Adipocyte (in vitro differentiated cells): ENCODE results near the gene CACNB2.

Experiments used
- DNase-seq: peaks from one replicate; pipeline ENCODE4 v3.0.0-alpha.2; 2015; ENCODE audit warnings: low read depth
- H3K27me3 ChIP-seq: replicated peaks from 2 replicates; pipeline ENCODE4 v1.7.0; 2013; ENCODE audit warnings: mild to moderate bottlenecking, low read length, moderate library complexity; ENCODE audit not compliant: control insufficient read depth, insufficient read depth
- H3K36me3 ChIP-seq: 2 replicates; pipeline ENCODE4 v1.7.0; 2013; ENCODE audit warnings: low read length, mild to moderate bottlenecking, moderate library complexity; ENCODE audit not compliant: control insufficient read depth, insufficient read depth, severe bottlenecking
- H3K4me1 ChIP-seq: 2 replicates; pipeline ENCODE4 v1.7.0; 2013; ENCODE audit warnings: mild to moderate bottlenecking, low read length, moderate library complexity; ENCODE audit not compliant: control insufficient read depth, insufficient read depth
- H3K4me3 ChIP-seq: 2 replicates; pipeline ENCODE4 v1.7.0; 2013; ENCODE audit warnings: mild to moderate bottlenecking, low read length, moderate library complexity
- H3K9ac ChIP-seq: 2 replicates; pipeline ENCODE4 v1.7.0; 2013; ENCODE audit warnings: mild to moderate bottlenecking, low read length, moderate library complexity
- H3K9me3 ChIP-seq: 2 replicates; pipeline ENCODE4 v1.7.0; 2013; ENCODE audit warnings: mild to moderate bottlenecking, low read length, moderate library complexity; ENCODE audit not compliant: control insufficient read depth

The CACNB2 gene

GRCh38 chr10:18261768-18262231 lies 121.6 kb downstream of the CACNB2 start:
- DNase-seq: no peak
- H3K9me3 ChIP-seq: no peaks in the 10 kb centered on the region
- H3K9ac ChIP-seq: no peak overlapping the region
- H3K36me3 ChIP-seq: no peaks in the 10 kb centered on the region
- no peaks in the 10 kb centered on the region for H3K27me3 ChIP-seq
- H3K4me1 ChIP-seq: peaks cover 18% of the 10 kb centered on the region
- H3K4me3 ChIP-seq: peak overlapping the region; percentile 1

DNA sequence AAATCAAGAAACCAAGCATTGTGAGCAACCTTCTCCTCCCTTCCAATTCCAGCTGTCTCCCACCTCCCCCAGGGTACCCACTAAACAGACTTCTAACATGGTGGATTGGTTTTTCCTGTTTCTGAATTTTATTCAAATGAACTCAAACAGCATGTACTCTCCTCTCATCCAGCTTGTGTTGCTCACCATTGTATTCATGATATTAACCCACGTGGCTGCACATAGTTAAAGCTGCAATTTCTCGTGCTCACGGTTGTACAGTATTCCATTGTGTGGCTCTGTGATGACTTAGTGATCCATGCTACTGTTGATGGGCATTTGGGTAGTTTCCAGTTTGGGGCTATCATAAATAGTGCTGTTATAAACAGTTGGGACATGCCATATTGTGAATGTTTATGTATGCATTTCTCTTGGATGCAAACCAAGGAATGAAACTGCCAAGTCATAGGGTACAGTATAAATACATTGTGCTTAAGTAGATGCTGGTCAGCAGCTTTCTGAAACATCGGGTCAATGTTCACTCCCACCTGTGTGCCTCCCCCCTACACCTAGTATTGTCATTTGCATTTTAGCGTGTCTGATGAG lies 124.3 kb downstream of the CACNB2 start:
- H3K27me3 ChIP-seq: no peaks in the 10 kb centered on the region
- H3K36me3 ChIP-seq: no peaks in the 10 kb centered on the region
- peaks cover 18% of the 10 kb centered on the region for H3K4me1 ChIP-seq
- DNase-seq: no peak
- no peak overlapping the region for H3K4me3 ChIP-seq
- H3K9me3 ChIP-seq: no peaks in the 10 kb centered on the region
- no peak overlapping the region for H3K9ac ChIP-seq

DNA sequence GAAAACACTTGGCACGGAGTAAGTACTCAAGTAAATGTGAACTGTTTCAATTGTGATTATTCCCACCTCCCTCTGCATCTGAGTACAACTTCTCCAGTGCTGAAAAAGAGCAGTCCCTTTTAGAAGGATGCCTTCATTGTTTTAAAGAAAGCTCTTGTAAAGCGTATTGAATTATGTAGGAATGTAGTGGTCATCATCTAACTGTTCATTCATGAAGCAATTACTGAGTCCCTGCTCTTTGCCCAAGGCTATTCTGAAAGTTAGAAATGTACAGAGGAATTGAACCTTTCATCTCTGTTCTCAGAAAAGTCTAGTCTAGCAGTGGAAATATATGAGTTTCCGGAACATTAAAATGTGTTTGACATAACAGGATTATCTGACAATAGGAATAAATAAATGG lies 127.8 kb downstream of the CACNB2 start:
- Histone ChIP-seq H3K4me3 (no peak overlapping the region), H3K4me1 (no peaks in the 10 kb centered on the region), H3K27me3 (no peaks in the 10 kb centered on the region), H3K9ac (no peak overlapping the region), H3K9me3 (no peaks in the 10 kb centered on the region), H3K36me3 (no peaks in the 10 kb centered on the region)
- DNase-seq: peak; percentile 40

DNA sequence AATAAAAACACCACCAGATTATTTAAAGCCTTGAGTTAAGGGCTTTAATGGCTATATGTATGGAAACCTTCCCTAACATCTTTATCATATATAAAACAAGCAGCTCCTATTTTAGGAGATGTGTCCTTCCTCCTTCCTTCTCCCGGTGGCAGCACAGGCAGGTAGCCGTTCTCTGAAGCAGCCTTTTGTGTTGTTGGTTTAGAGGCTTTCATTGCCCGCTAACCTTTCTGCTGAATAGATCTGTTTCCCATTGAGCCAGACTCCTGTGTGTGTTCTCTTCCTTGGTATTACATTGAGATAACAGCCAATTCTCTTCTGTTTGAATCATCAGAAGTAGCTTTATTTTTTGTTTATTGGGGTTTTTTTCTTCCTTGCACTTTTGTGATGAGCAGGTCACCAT lies 131.3 kb downstream of the CACNB2 start:
- Histone ChIP-seq H3K27me3 (no peaks in the 10 kb centered on the region), H3K9me3 (no peaks in the 10 kb centered on the region), H3K36me3 (no peaks in the 10 kb centered on the region), H3K4me3 (no peak overlapping the region), H3K9ac (no peak overlapping the region), H3K4me1 (no peaks in the 10 kb centered on the region)
- no peak for DNase-seq

DNA sequence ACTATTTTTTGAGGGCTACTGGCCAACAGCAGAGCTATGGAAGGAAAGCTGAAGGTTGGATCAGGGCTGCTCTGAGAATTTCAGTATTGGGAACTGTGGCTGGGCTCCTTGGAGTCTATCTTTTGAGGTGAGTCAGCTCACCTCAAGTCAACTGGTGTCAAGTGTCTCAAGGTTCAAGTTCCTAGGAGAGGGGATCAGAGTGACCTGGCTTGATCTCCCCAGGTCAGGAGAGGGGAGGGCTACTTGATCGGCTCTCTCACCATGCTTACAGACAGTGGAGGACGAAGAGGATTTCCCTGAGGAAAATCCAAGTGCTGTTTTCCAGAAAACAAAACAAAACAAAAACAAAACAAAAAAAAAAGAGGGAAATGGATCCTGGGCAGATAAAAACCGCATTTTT lies 132.8 kb downstream of the CACNB2 start:
- Histone ChIP-seq H3K4me3 (no peak overlapping the region), H3K27me3 (no peaks in the 10 kb centered on the region), H3K9ac (no peak overlapping the region), H3K9me3 (no peaks in the 10 kb centered on the region), H3K4me1 (peaks cover 1% of the 10 kb centered on the region), H3K36me3 (no peaks in the 10 kb centered on the region)
- DNase-seq: no peak

- no peaks in the 10 kb centered on the region for H3K36me3 ChIP-seq
- no peak overlapping the region for H3K4me3 ChIP-seq
- no peaks in the 10 kb centered on the region for H3K27me3 ChIP-seq
- H3K9me3 ChIP-seq: no peaks in the 10 kb centered on the region
- no peak overlapping the region for H3K9ac ChIP-seq
- H3K4me1 ChIP-seq: peaks cover 23% of the 10 kb centered on the region
- no peak for DNase-seq
Observed at GRCh38 chr10:18278181-18278580, 138.0 kb downstream of the CACNB2 start.

DNA sequence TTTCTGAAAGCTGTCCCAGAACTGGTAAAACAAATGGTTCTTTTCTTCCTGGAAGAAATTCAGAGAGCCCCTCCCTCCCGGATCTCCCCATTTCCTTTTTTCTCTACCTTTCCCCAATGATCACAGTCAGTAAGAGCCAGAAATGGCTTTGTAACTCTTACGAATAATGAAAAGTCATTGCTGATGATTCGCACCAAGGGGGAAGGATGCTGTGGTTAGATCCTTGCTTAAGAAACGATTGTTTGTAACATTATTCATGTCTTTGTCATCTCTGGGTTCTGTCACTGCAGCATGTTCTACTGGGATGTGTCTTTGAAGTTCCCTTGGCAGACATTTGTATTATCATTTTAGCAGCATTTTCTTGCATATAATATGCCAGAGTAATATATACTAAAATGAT lies 138.9 kb downstream of the CACNB2 start:
- Histone ChIP-seq H3K27me3 (no peaks in the 10 kb centered on the region), H3K4me3 (no peak overlapping the region), H3K9me3 (no peaks in the 10 kb centered on the region), H3K9ac (no peak overlapping the region), H3K36me3 (no peaks in the 10 kb centered on the region), H3K4me1 (peaks cover 23% of the 10 kb centered on the region)
- DNase-seq: peak; percentile 29

- H3K4me3 ChIP-seq: no peak overlapping the region
Observed at GRCh38 chr10:18282094-18282493, 141.9 kb downstream of the CACNB2 start.

DNA sequence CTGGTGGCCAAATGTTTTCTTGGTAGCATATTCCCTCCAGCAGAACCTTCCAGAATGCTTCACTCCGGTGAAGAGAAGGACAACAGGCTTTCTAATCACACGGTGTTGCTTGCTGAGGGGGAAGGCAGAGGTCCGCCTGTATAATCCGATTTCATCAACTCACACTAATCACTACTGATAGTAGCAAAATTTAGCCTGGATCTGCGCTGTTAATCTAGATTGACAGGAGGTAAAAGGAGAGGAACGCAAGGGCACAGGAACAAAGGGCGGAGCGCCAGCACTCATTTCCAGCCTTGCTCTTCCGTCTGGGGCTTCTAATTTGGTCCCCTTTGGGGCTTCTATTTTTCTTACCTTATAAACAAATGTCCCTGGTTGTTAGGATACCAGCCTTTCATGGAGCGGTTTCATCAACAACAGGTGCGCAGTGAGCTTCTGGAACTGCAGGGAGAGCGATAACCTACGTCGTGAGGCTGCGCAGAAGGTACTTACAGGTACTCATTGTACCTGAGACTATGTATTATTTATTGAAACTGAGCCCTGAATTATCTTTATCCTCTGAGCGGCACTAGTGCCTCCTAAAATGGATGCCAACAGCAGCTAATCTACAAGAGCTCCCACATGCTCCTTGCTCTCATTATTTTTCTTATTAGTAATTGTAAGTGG lies 150.6 kb downstream of the CACNB2 start:
- Histone ChIP-seq H3K36me3 (no peaks in the 10 kb centered on the region), H3K9ac (no peak overlapping the region), H3K27me3 (no peaks in the 10 kb centered on the region), H3K4me1 (peaks cover 8% of the 10 kb centered on the region), H3K4me3 (no peak overlapping the region), H3K9me3 (no peaks in the 10 kb centered on the region)
- DNase-seq: no peak

More at GRCh38 chr10:18282094-18282493, 141.9 kb downstream of the CACNB2 start:
- Histone ChIP-seq H3K36me3 (no peaks in the 10 kb centered on the region), H3K4me1 (peaks cover 23% of the 10 kb centered on the region), H3K9ac (no peak overlapping the region), H3K9me3 (no peaks in the 10 kb centered on the region), H3K27me3 (no peaks in the 10 kb centered on the region)
- DNase-seq: no peak

DNA sequence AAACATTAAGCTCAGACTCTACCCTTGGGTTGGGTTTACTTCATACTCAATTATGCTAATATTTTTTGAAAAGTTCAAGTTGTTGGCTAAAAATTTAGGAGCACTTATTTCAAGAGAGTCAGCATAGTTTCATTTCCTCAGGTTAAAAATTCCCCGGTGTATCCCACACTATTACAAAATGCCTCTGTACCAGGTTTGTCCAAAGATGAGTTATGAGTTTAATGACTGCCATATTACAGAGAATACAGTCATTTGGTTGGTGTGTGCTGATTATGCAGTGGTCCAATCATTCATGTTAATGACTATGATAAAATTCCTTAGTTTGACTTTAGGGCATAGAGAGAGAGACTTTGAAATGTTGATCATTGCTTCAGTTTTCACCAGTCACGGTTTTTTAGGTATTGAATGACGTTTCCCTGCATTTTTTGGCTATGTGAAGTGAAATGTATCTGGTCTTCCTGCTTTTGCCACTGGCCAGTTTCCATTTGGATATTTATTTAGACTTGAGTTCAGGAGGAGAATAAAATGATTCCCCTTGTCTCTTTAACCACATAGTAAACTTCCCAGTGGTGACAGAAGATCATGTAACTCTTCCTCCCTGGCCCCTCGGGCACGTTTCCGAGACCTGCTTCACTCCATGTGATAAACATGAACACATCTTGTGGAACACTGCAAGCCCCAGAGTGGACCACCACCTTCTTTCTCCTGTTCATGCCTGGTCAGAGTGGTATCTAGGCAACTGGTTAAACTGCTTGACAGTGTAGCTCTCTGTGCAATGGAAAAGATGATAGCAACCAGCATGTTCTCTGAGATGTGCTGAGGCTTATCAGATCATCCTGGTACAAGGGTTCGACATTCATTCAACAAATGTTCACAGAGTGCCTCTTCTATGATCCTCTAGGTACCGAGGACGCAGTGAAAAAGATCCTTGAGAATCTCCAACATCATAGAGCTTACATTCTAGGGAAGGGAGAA lies 153.6 kb downstream of the CACNB2 start:
- Histone ChIP-seq H3K27me3 (no peaks in the 10 kb centered on the region), H3K9ac (no peak overlapping the region), H3K4me1 (no peaks in the 10 kb centered on the region), H3K4me3 (no peak overlapping the region), H3K9me3 (no peaks in the 10 kb centered on the region), H3K36me3 (no peaks in the 10 kb centered on the region)
- DNase-seq: no peak

GRCh38 chr10:18294633-18295032 lies 154.4 kb downstream of the CACNB2 start:
- H3K27me3 ChIP-seq: no peaks in the 10 kb centered on the region
- no peaks in the 10 kb centered on the region for H3K9me3 ChIP-seq
- no peak overlapping the region for H3K4me3 ChIP-seq
- no peak overlapping the region for H3K9ac ChIP-seq
- H3K36me3 ChIP-seq: no peaks in the 10 kb centered on the region
- no peaks in the 10 kb centered on the region for H3K4me1 ChIP-seq
- DNase-seq: no peak
